K562 (cell line): ENCODE results near the gene WDR35. TPM values are rescaled to one million over a fixed set of nuclear protein-coding genes. Genes with fewer than 3 reads are reported as not detected.

Source experiments
- CAMTA2 ChIP-seq: fragments of 250-450 bp; sonication (Bioruptor Pico); conservative IDR thresholded peaks from 2 replicates; pipeline ENCODE4 v1.5.1; 2022
- CC2D1A ChIP-seq: fragments of 450-650 bp; IDR thresholded peaks from 2 replicates; pipeline ENCODE4 v1.6.1; 2017; ENCODE audit warnings: mild to moderate bottlenecking
- CREBBP ChIP-seq: IDR thresholded peaks from one replicate; pipeline ENCODE4 v1.6.1; 2012; ENCODE audit warnings: low read depth, mild to moderate bottlenecking, control low read depth, inconsistent platforms, low read length
- DMBX1 ChIP-seq: fragments of 250-450 bp; sonication (Bioruptor Pico); IDR thresholded peaks from 2 replicates; pipeline ENCODE4 v1.8.0; 2022; ENCODE audit warnings: inconsistent platforms, mild to moderate bottlenecking, moderate library complexity, borderline replicate concordance
- GATAD2A ChIP-seq: fragments of 450-650 bp; IDR thresholded peaks from 2 replicates; pipeline ENCODE4 v1.6.1; 2017
- KAT8 ChIP-seq: fragments of 450-650 bp; IDR thresholded peaks from 2 replicates; pipeline ENCODE4 v1.6.1; 2016; ENCODE audit warnings: low read depth, mild to moderate bottlenecking
- MIER1 ChIP-seq: fragments of 450-650 bp; IDR thresholded peaks from 2 replicates; pipeline ENCODE4 v1.6.1; 2016; ENCODE audit warnings: antibody characterized with exemption, mild to moderate bottlenecking, low read depth
- RCOR1 ChIP-seq, 2 experiments: IDR thresholded peaks; 2 replicates each; pipeline ENCODE4 v1.6.1; 2012; ENCODE audit warnings: low read depth in 2 of 2, low read length in 2 of 2, borderline replicate concordance in 1 of 2, improper control_type of control experiment in 1 of 2
- SIRT6 ChIP-seq: IDR thresholded peaks from one replicate; pipeline ENCODE4 v1.6.1; 2012; ENCODE audit warnings: low read depth, mild to moderate bottlenecking, control low read depth, inconsistent platforms, low read length, moderate library complexity
- STAT5B ChIP-seq: fragments of 250-450 bp; sonication (Bioruptor Pico); IDR thresholded peaks from 2 replicates; pipeline ENCODE4 v1.8.0; 2021; ENCODE audit warnings: mild to moderate bottlenecking, inconsistent platforms
- TRIM24 ChIP-seq, 2 experiments: fragments of 450-650 bp; IDR thresholded peaks; 2 replicates each; pipeline ENCODE4 v1.6.1; 2016
- ZFPM2 ChIP-seq: fragments of 250-450 bp; sonication (Bioruptor Pico); IDR thresholded peaks from 2 replicates; pipeline ENCODE4 v1.5.1; 2022; ENCODE audit warnings: mild to moderate bottlenecking
- ZFX ChIP-seq: sonication (generic); formaldehyde crosslinking; IDR thresholded peaks from 2 replicates; pipeline ENCODE4 v1.8.0; 2022; ENCODE audit warnings: mild to moderate bottlenecking, missing genetic modification reagents, moderate library complexity
- ZNF175 ChIP-seq: fragments of 200-800 bp; sonication (Bioruptor generic); IDR thresholded peaks from 2 replicates; pipeline ENCODE4 v1.6.1; 2016; ENCODE audit warnings: low read depth, mild to moderate bottlenecking, missing genetic modification characterization, missing compliant biosample characterization
- ZNF347 ChIP-seq: fragments of 450-650 bp; formaldehyde crosslinking; IDR thresholded peaks from 2 replicates; pipeline ENCODE4 v1.4.0; 2020; ENCODE audit warnings: low read depth, mild to moderate bottlenecking, moderate library complexity
- ZNF584 ChIP-seq: fragments of 200-800 bp; sonication (Bioruptor generic); IDR thresholded peaks from 2 replicates; pipeline ENCODE4 v1.6.1; 2016; ENCODE audit warnings: low read depth, mild to moderate bottlenecking, missing genetic modification characterization, missing compliant biosample characterization
- polyA plus RNA-seq, 8 experiments: library from polyadenylated mRNA; depleted of rRNA in 4 of 8; stranded (reverse) in 5 of 8; unstranded in 3 of 8; fragments of >200 nt; fragmentation: Nextera tagmentation in 2 of 8; fragmentation: Illumina TruSeq in 1 of 8; extraction: Ambion mirVana in 2 of 8; extraction: Trizol in 1 of 8; gene quantifications; 2 replicates each; pipeline versions ENCODE4 v1.2.1 to v1.2.3, GENCODE V29; 2011 to 2014; ENCODE audit warnings: inconsistent platforms in 1 of 8, missing spikeins in 1 of 8
- total RNA-seq, 7 experiments: library from RNA; depleted of rRNA in 6 of 7; stranded (reverse); fragments of >200 nt in 6 of 7; fragmentation: Illumina TruSeq in 2 of 7; extraction: Trizol in 2 of 7; gene quantifications; 2 replicates each; pipeline versions ENCODE4 v1.2.1 to v1.2.3, GENCODE V29; 2011 to 2021; ENCODE audit warnings: low replicate concordance in 1 of 7
- TF ChIP-seq, protein P1 (sequence below): fragments of 450-650 bp; IDR thresholded peaks from 2 replicates; pipeline ENCODE4 v1.6.1; 2017; ENCODE audit warnings: mild to moderate bottlenecking, moderate library complexity
- TF ChIP-seq, protein P2 (sequence below): fragments of 250-450 bp; sonication (Bioruptor Pico); IDR thresholded peaks from 2 replicates; pipeline ENCODE4 v1.4.0; 2020
- TF ChIP-seq, protein P3 (sequence below): fragments of 250-450 bp; sonication (Bioruptor Pico); IDR thresholded peaks from 2 replicates; pipeline ENCODE4 v1.8.0; 2021; ENCODE audit warnings: moderate library complexity, mild to moderate bottlenecking, inconsistent platforms
- TF ChIP-seq, protein P4 (sequence below): sonication (generic); formaldehyde crosslinking; IDR thresholded peaks from 2 replicates; pipeline ENCODE4 v1.5.0; 2020; ENCODE audit warnings: missing genetic modification reagents
- TF ChIP-seq, protein P5 (sequence below): fragments of 450-650 bp; formaldehyde crosslinking; IDR thresholded peaks from 2 replicates; pipeline ENCODE4 v1.4.0; 2020; ENCODE audit warnings: mild to moderate bottlenecking, moderate library complexity
- TF ChIP-seq, protein P6 (sequence below): fragments of 250-450 bp; sonication (Bioruptor Pico); IDR thresholded peaks from 2 replicates; pipeline ENCODE4 v1.4.0; 2020; ENCODE audit warnings: mild to moderate bottlenecking, moderate library complexity

WDR35 gene
- total and polyA plus RNA-seq, 9 of the 15 experiments (the other 6 are each of a cell fraction or from before 2014, with no cell fraction given) = 3.3 to 13.1 (median 8.0) TPM

DNA sequence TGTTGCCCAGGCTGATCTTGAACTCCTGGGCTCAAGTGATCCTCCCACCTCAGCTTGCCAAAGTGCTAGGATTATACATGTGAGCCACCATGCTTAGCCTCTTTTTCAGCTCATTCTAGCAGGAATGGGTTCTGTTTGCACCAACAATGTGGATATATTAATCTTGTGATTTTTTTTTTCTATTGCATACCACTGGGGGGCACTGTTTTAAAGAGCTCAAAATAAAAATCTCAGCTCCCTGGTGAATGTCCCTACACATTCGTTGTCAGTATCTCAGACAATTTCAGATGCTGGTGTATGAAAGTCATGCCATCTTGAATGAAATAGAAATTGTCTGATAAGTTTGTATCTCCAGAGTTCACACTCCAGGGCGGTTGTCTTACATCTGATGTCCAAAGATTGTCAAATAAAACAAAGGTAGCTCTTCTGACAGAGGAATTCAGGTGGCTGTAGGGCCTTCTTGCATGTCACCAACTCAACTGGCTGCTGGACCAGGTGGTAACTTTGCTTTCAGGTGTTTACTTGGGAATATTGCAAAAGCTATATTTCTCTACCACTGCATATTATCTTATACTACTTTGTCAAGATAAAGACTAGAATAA, 25.7 kb upstream of the WDR35 start (continued):
- TF ChIP-seq DMBX1 (no peak), ZNF175 (CRISPR knock-in tag) (no peak), CAMTA2 (CRISPR knock-in tag) (no peak), CC2D1A (no peak), CREBBP (no peak), ZNF347 (CRISPR knock-in tag) (no peak), MIER1 (no peak), ZFX (no peak), ZFPM2 (CRISPR knock-in tag) (no peak), ZNF584 (no peak), RCOR1 (IDR thresholded peaks at IDR 0.05; ENCODE audit: borderline replicate concordance in 1 of 2, low read depth in 2 of 2, low read length in 2 of 2) (peak in 1 of 2 experiments; percentile 34; a peak in 1 of 4 replicates), GATAD2A (no peak), TRIM24 (IDR thresholded peaks at IDR 0.05) (no peak), STAT5B (CRISPR knock-in tag) (no peak), SIRT6 (no peak), KAT8 (no peak)
- TF ChIP-seq, protein P1, sequence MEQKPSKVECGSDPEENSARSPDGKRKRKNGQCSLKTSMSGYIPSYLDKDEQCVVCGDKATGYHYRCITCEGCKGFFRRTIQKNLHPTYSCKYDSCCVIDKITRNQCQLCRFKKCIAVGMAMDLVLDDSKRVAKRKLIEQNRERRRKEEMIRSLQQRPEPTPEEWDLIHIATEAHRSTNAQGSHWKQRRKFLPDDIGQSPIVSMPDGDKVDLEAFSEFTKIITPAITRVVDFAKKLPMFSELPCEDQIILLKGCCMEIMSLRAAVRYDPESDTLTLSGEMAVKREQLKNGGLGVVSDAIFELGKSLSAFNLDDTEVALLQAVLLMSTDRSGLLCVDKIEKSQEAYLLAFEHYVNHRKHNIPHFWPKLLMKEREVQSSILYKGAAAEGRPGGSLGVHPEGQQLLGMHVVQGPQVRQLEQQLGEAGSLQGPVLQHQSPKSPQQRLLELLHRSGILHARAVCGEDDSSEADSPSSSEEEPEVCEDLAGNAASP = no peak
- TF ChIP-seq, protein P2, sequence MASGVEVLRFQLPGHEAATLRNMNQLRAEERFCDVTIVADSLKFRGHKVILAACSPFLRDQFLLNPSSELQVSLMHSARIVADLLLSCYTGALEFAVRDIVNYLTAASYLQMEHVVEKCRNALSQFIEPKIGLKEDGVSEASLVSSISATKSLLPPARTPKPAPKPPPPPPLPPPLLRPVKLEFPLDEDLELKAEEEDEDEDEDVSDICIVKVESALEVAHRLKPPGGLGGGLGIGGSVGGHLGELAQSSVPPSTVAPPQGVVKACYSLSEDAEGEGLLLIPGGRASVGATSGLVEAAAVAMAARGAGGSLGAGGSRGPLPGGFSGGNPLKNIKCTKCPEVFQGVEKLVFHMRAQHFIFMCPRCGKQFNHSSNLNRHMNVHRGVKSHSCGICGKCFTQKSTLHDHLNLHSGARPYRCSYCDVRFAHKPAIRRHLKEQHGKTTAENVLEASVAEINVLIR (CRISPR knock-in tag) = no peak
- TF ChIP-seq, protein P3, sequence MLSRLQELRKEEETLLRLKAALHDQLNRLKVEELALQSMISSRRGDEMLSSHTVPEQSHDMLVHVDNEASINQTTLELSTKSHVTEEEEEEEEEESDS (CRISPR knock-in tag) = no peak
- TF ChIP-seq, protein P4, sequence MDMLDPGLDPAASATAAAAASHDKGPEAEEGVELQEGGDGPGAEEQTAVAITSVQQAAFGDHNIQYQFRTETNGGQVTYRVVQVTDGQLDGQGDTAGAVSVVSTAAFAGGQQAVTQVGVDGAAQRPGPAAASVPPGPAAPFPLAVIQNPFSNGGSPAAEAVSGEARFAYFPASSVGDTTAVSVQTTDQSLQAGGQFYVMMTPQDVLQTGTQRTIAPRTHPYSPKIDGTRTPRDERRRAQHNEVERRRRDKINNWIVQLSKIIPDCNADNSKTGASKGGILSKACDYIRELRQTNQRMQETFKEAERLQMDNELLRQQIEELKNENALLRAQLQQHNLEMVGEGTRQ (CRISPR knock-in tag) = no peak
- TF ChIP-seq, protein P5, sequence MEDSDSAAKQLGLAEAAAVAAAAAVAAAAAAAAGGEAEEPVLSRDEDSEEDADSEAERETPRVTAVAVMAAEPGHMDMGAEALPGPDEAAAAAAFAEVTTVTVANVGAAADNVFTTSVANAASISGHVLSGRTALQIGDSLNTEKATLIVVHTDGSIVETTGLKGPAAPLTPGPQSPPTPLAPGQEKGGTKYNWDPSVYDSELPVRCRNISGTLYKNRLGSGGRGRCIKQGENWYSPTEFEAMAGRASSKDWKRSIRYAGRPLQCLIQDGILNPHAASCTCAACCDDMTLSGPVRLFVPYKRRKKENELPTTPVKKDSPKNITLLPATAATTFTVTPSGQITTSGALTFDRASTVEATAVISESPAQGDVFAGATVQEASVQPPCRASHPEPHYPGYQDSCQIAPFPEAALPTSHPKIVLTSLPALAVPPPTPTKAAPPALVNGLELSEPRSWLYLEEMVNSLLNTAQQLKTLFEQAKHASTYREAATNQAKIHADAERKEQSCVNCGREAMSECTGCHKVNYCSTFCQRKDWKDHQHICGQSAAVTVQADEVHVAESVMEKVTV (CRISPR knock-in tag) = peak; percentile 30; the same call in 1 of the 2 replicates
- TF ChIP-seq, protein P6, sequence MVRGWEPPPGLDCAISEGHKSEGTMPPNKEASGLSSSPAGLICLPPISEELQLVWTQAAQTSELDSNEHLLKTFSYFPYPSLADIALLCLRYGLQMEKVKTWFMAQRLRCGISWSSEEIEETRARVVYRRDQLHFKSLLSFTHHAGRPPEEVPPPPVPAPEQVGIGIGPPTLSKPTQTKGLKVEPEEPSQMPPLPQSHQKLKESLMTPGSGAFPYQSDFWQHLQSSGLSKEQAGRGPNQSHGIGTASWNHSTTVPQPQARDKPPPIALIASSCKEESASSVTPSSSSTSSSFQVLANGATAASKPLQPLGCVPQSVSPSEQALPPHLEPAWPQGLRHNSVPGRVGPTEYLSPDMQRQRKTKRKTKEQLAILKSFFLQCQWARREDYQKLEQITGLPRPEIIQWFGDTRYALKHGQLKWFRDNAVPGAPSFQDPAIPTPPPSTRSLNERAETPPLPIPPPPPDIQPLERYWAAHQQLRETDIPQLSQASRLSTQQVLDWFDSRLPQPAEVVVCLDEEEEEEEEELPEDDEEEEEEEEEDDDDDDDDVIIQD (CRISPR knock-in tag) = no peak
